ENCODE data around the gene KHK.

- TF ChIP-seq CTCF (IDR thresholded peaks at IDR 0.05) = no peak
- no peak for TF ChIP-seq POLR2A (IDR thresholded peaks at IDR 0.05)
Observed at GRCh38 chr2:27143285-27143684, 56.7 kb downstream of the KHK start.
